Measurements from ENCODE around the gene COL23A1.

- TF ChIP-seq ZNF24 (tag by site-specific recombination; IDR thresholded peaks at IDR 0.05): no peak
- TF ChIP-seq CTCF (tag by site-specific recombination; IDR thresholded peaks at IDR 0.05): no peak
- no peak for TF ChIP-seq ZSCAN16 (tag by site-specific recombination; IDR thresholded peaks at IDR 0.05)
- TF ChIP-seq HOXA7 (CRISPR knock-in tag; IDR thresholded peaks at IDR 0.05; ENCODE audit: borderline replicate concordance): no peak
- TF ChIP-seq ZNF114 (tag by site-specific recombination; IDR thresholded peaks at IDR 0.05): no peak
- no peak for TF ChIP-seq ZNF211 (tag by site-specific recombination; IDR thresholded peaks at IDR 0.05; ENCODE audit: low read depth)
- TF ChIP-seq ZNF707 (tag by site-specific recombination; IDR thresholded peaks at IDR 0.05): no peak
- no peak for TF ChIP-seq ZNF2 (tag by site-specific recombination; IDR thresholded peaks at IDR 0.05)
- no peak for TF ChIP-seq ZNF221 (tag by site-specific recombination; IDR thresholded peaks at IDR 0.05; ENCODE audit: borderline replicate concordance)
- TF ChIP-seq ZNF571 (tag by site-specific recombination; IDR thresholded peaks at IDR 0.05): no peak
Observed at GRCh38 chr5:178496642-178497041, 93.6 kb downstream of the COL23A1 start.

Measured in HEK293 (cell line).